ENCODE measurements around the gene FCHSD2.
"Not testable (repeated sequence)": the region's sequence is repeated elsewhere in the genome, so short reads cannot be mapped to it uniquely, and the experiment has no call there.

The FCHSD2 gene

GRCh38 chr11:73058989-73059674 is 83.0 kb downstream of the FCHSD2 start:
- no peak for DNase-seq

GRCh38 chr11:73055655-73056354 is 86.3 kb downstream of the FCHSD2 start:
- peak in 1 of 4 experiments; percentile 19 for DNase-seq

GRCh38 chr11:73055002-73055401 is 87.1 kb downstream of the FCHSD2 start:
- no peak for DNase-seq

- no peak for DNase-seq
Observed at GRCh38 chr11:73053964-73054363, 88.2 kb downstream of the FCHSD2 start.

- no peak for DNase-seq
Observed at GRCh38 chr11:73048446-73048845, 93.7 kb downstream of the FCHSD2 start.

GRCh38 chr11:73047773-73048371 is 94.2 kb downstream of the FCHSD2 start:
- DNase-seq, result peak; percentile 31 to 77 (median 54)

- no peak for DNase-seq
Observed at GRCh38 chr11:73040046-73040445, 102.1 kb downstream of the FCHSD2 start.

GRCh38 chr11:73034777-73035176 is 107.3 kb downstream of the FCHSD2 start:
- DNase-seq, result no peak

GRCh38 chr11:73034331-73034730 is 107.8 kb downstream of the FCHSD2 start:
- DNase-seq, result no peak

- no peak for DNase-seq
Observed at GRCh38 chr11:73030130-73030529, 112.0 kb downstream of the FCHSD2 start.

GRCh38 chr11:73029403-73029802 is 112.7 kb downstream of the FCHSD2 start:
- peak in 1 of 4 experiments; percentile 8 for DNase-seq

GRCh38 chr11:73028611-73029010 is 113.5 kb downstream of the FCHSD2 start:
- DNase-seq, result peak; percentile 82 to 94 (median 88)

GRCh38 chr11:73027840-73028239 is 114.3 kb downstream of the FCHSD2 start:
- DNase-seq, result not testable (repeated sequence)

GRCh38 chr11:73024639-73025038 is 117.5 kb downstream of the FCHSD2 start:
- DNase-seq, result no peak

- no peak for DNase-seq
Observed at GRCh38 chr11:73019996-73020395, 122.1 kb downstream of the FCHSD2 start.

- DNase-seq, result no peak
Observed at GRCh38 chr11:73019449-73019848, 122.7 kb downstream of the FCHSD2 start.

GRCh38 chr11:73018856-73019255 is 123.3 kb downstream of the FCHSD2 start:
- DNase-seq, result no peak

- no peak for DNase-seq
Observed at GRCh38 chr11:73017024-73017751, 124.9 kb downstream of the FCHSD2 start.

GRCh38 chr11:73013021-73013420 is 129.1 kb downstream of the FCHSD2 start:
- DNase-seq, result no peak

GRCh38 chr11:73012121-73012863 is 129.8 kb downstream of the FCHSD2 start:
- peak in 2 of 4 experiments; percentile 10 to 24 for DNase-seq

- no peak for DNase-seq
Observed at GRCh38 chr11:73011126-73011817, 130.8 kb downstream of the FCHSD2 start.

- no peak for DNase-seq
Observed at GRCh38 chr11:73009972-73010371, 132.1 kb downstream of the FCHSD2 start.

Data from suppressor macrophage (primary cell).